ENCODE data around the gene GBA2. TPM values are rescaled to one million over a fixed set of nuclear protein-coding genes. Genes with fewer than 3 reads are reported as not detected.

GBA2 gene
- total RNA-seq, 1 donor from 2014 or later: 24.3 TPM

- DNase-seq (ENCODE audit: low spot score): no peak
Measured at GRCh38 chr9:35738924-35739323, 10.1 kb downstream of the GBA2 start.

GRCh38 chr9:35738186-35738585 lies 10.8 kb downstream of the GBA2 start:
- DNase-seq (ENCODE audit: low spot score): no peak

- no peak for DNase-seq (ENCODE audit: low spot score)
Measured at GRCh38 chr9:35737143-35737542, 11.9 kb downstream of the GBA2 start.

GRCh38 chr9:35736201-35736633 lies 12.8 kb downstream of the GBA2 start:
- peak; percentile 70 for DNase-seq (ENCODE audit: low spot score)

- DNase-seq (ENCODE audit: low spot score): no peak
Measured at GRCh38 chr9:35734096-35734495, 14.9 kb downstream of the GBA2 start.

- peak; percentile 54 for DNase-seq (ENCODE audit: low spot score)
Measured at GRCh38 chr9:35732800-35733541, 16.1 kb downstream of the GBA2 start.

GRCh38 chr9:35732185-35732799 lies 16.7 kb downstream of the GBA2 start, which contains the start of the genes CREB3 and TLN1:
CREB3 (plus strand) TSS chr9:35732666; CDS start chr9:35732773, 107 bp downstream.
TLN1 (minus strand) TSS chr9:35732195; CDS start chr9:35725694, 6,501 bp downstream.
- DNase-seq (ENCODE audit: low spot score): peak; percentile 100

GRCh38 chr9:35731415-35732184 lies 17.4 kb downstream of the GBA2 start:
- no peak for DNase-seq (ENCODE audit: low spot score)

- DNase-seq (ENCODE audit: low spot score): no peak
Measured at GRCh38 chr9:35730486-35730854, 18.6 kb downstream of the GBA2 start.

GRCh38 chr9:35729700-35730485 lies 19.1 kb downstream of the GBA2 start:
- peak; percentile 76 for DNase-seq (ENCODE audit: low spot score)

GRCh38 chr9:35729101-35729500 lies 19.9 kb downstream of the GBA2 start:
- no peak for DNase-seq (ENCODE audit: low spot score)

GRCh38 chr9:35728041-35728971 lies 20.7 kb downstream of the GBA2 start:
- peak; percentile 92 for DNase-seq (ENCODE audit: low spot score)

GRCh38 chr9:35727676-35728040 lies 21.4 kb downstream of the GBA2 start:
- no peak for DNase-seq (ENCODE audit: low spot score)

- DNase-seq (ENCODE audit: low spot score): peak; percentile 59
Measured at GRCh38 chr9:35726931-35727330, 22.1 kb downstream of the GBA2 start.

- DNase-seq (ENCODE audit: low spot score): no peak
Measured at GRCh38 chr9:35725362-35725761, 23.7 kb downstream of the GBA2 start.

- no peak for DNase-seq (ENCODE audit: low spot score)
Measured at GRCh38 chr9:35723908-35724307, 25.1 kb downstream of the GBA2 start.

GRCh38 chr9:35723426-35723825 lies 25.6 kb downstream of the GBA2 start:
- no peak for DNase-seq (ENCODE audit: low spot score)

GRCh38 chr9:35719546-35719945 lies 29.5 kb downstream of the GBA2 start:
- DNase-seq (ENCODE audit: low spot score): no peak

- no peak for DNase-seq (ENCODE audit: low spot score)
Measured at GRCh38 chr9:35718721-35719511, 30.1 kb downstream of the GBA2 start.
